HepG2 (cell line): ENCODE measurements around the gene NUP214. TPM values are rescaled to one million over a fixed set of nuclear protein-coding genes. Genes with fewer than 3 reads are reported as not detected.

Experiments used
- BCL6 ChIP-seq: IDR thresholded peaks from 2 replicates; pipeline ENCODE4 v1.6.1; 2016; ENCODE audit warnings: missing genetic modification reagents, missing compliant biosample characterization
- CBX2 ChIP-seq, 2 experiments: fragments of 200-600 bp in 1 of 2; sonication (generic); formaldehyde crosslinking in 1 of 2; IDR thresholded peaks; 2 replicates each; pipeline versions ENCODE4 v1.7.0 to v1.8.1; 2018 to 2022; ENCODE audit warnings: low read depth in 2 of 2, low read length in 1 of 2, mild to moderate bottlenecking in 1 of 2, missing genetic modification reagents in 1 of 2
- DRAP1 ChIP-seq: IDR thresholded peaks from 2 replicates; pipeline ENCODE4 v1.6.1; 2016; ENCODE audit warnings: missing genetic modification reagents, missing compliant biosample characterization
- ETV6 ChIP-seq: sonication (generic); formaldehyde crosslinking; conservative IDR thresholded peaks from 2 replicates; pipeline ENCODE4 v1.4.0; 2020; ENCODE audit warnings: missing genetic modification reagents
- FOXO1 ChIP-seq: sonication (generic); formaldehyde crosslinking; IDR thresholded peaks from 2 replicates; pipeline ENCODE4 v1.4.0; 2020; ENCODE audit warnings: missing genetic modification reagents
- ISL2 ChIP-seq: sonication (generic); formaldehyde crosslinking; IDR thresholded peaks from 2 replicates; pipeline ENCODE4 v1.5.0; 2020; ENCODE audit warnings: missing genetic modification reagents
- MATR3 ChIP-seq: sonication (generic); formaldehyde crosslinking; IDR thresholded peaks from 2 replicates; pipeline ENCODE4 v1.4.0; 2020; ENCODE audit warnings: missing genetic modification reagents
- MAX ChIP-seq: IDR thresholded peaks from 2 replicates; pipeline ENCODE4 v1.6.1; 2012; ENCODE audit warnings: inconsistent platforms
- NCOA2 ChIP-seq: sonication (generic); formaldehyde crosslinking; IDR thresholded peaks from 2 replicates; pipeline ENCODE4 v1.8.0; 2022; ENCODE audit warnings: inconsistent platforms
- NFATC3 ChIP-seq: sonication (generic); formaldehyde crosslinking; IDR thresholded peaks from 2 replicates; pipeline ENCODE4 v1.5.1; 2020; ENCODE audit warnings: mild to moderate bottlenecking, missing genetic modification reagents
- NR2C2 ChIP-seq: sonication (generic); formaldehyde crosslinking; IDR thresholded peaks from 2 replicates; pipeline ENCODE4 v1.4.0; 2020; ENCODE audit warnings: missing genetic modification reagents, mild to moderate bottlenecking, moderate library complexity, borderline replicate concordance
- PLRG1 ChIP-seq: fragments of 450-650 bp; conservative IDR thresholded peaks from 2 replicates; pipeline ENCODE4 v1.6.1; 2016
- REPIN1 ChIP-seq: sonication (generic); formaldehyde crosslinking; IDR thresholded peaks from 2 replicates; pipeline ENCODE4 v1.8.0; 2022; ENCODE audit warnings: missing genetic modification reagents, low read depth, mild to moderate bottlenecking, borderline replicate concordance
- SCMH1 ChIP-seq: sonication (generic); formaldehyde crosslinking; IDR thresholded peaks from 2 replicates; pipeline ENCODE4 v1.9.0; 2021; ENCODE audit warnings: missing genetic modification reagents, mild to moderate bottlenecking, borderline replicate concordance
- SIN3A ChIP-seq: IDR thresholded peaks from 2 replicates; pipeline ENCODE4 v1.6.1; 2011; ENCODE audit warnings: low read depth, mild to moderate bottlenecking, control low read depth, low read length, borderline replicate concordance
- SP5 ChIP-seq: IDR thresholded peaks from 2 replicates; pipeline ENCODE4 v1.6.1; 2016; ENCODE audit warnings: low read depth, borderline replicate concordance
- ZBTB40 ChIP-seq, 2 experiments: fragments of 450-650 bp in 1 of 2; sonication (generic) in 1 of 2; formaldehyde crosslinking in 1 of 2; IDR thresholded peaks; 2 replicates each; pipeline versions ENCODE4 v1.6.1 to v1.8.0; 2016 to 2022; ENCODE audit warnings: antibody characterized with exemption in 1 of 2, mild to moderate bottlenecking in 1 of 2, missing genetic modification reagents in 1 of 2
- ZFAT ChIP-seq: sonication (generic); formaldehyde crosslinking; conservative IDR thresholded peaks from 2 replicates; pipeline ENCODE4 v1.8.1; 2023; ENCODE audit warnings: missing genetic modification reagents, inconsistent platforms
- ZNF224 ChIP-seq: sonication (generic); formaldehyde crosslinking; IDR thresholded peaks from 2 replicates; pipeline ENCODE4 v1.5.0; 2020; ENCODE audit warnings: mild to moderate bottlenecking, missing genetic modification reagents
- ZNF564 ChIP-seq: sonication (generic); formaldehyde crosslinking; IDR thresholded peaks from 2 replicates; pipeline ENCODE4 v1.8.1; 2023; ENCODE audit warnings: mild to moderate bottlenecking, missing genetic modification reagents
- polyA plus RNA-seq, 8 experiments: library from polyadenylated mRNA; depleted of rRNA in 3 of 8; stranded (reverse) in 7 of 8; unstranded in 1 of 8; fragments of >200 nt; fragmentation: Illumina TruSeq in 4 of 8; extraction: Trizol in 4 of 8; gene quantifications; 2 replicates each; pipeline versions ENCODE4 v1.2.1 to v1.2.3, GENCODE V29; 2011 to 2016; ENCODE audit warnings: low read depth in 4 of 8, missing spikeins in 1 of 8, mixed read lengths in 1 of 8; ENCODE audit not compliant: insufficient read depth in 1 of 8
- total RNA-seq, 5 experiments: library from RNA; depleted of rRNA; stranded (reverse); fragments of >200 nt; fragmentation: Illumina TruSeq; extraction: Trizol; gene quantifications; 2 replicates each; pipeline ENCODE4 v1.2.3, GENCODE V29; 2016; ENCODE audit warnings: low read depth in 1 of 5

Gene NUP214
- total and polyA plus RNA-seq, 2 of the 13 experiments (the other 11 are each of a cell fraction or from before 2014, with no cell fraction given), result 8.4 to 16.0 TPM

GRCh38 chr9:131121346-131121745 lies 4.0 kb upstream of the NUP214 start (continued):
- TF ChIP-seq ZBTB40 (IDR thresholded peaks at IDR 0.05) (no peak), ZBTB40 (CRISPR knock-in tag; IDR thresholded peaks at IDR 0.05) (no peak), NFATC3 (CRISPR knock-in tag) (no peak), SCMH1 (CRISPR knock-in tag) (no peak), PLRG1 (no peak), REPIN1 (CRISPR knock-in tag) (0 out of 2 replicates have a peak, but pooled peaks have one; percentile 5), NR2C2 (CRISPR knock-in tag) (no peak), BCL6 (CRISPR knock-in tag) (0 out of 2 replicates have a peak, but pooled peaks have one; percentile 27), CBX2 (IDR thresholded peaks at IDR 0.05; ENCODE audit: low read depth, low read length) (no peak), CBX2 (CRISPR knock-in tag; IDR thresholded peaks at IDR 0.05; ENCODE audit: low read depth) (no peak), ZNF564 (CRISPR knock-in tag) (no peak), FOXO1 (CRISPR knock-in tag) (no peak), ETV6 (CRISPR knock-in tag) (no peak), SP5 (CRISPR knock-in tag) (peak; percentile 56; the same call in 1 of the 2 replicates), ZFAT (CRISPR knock-in tag) (no peak), ZNF224 (CRISPR knock-in tag) (no peak), NCOA2 (CRISPR knock-in tag) (peak; percentile 16; the same call in 1 of the 2 replicates), ISL2 (CRISPR knock-in tag) (no peak), SIN3A (no peak), MAX (no peak), MATR3 (no peak), DRAP1 (CRISPR knock-in tag) (no peak)
